OCI-LY7 (cell line): Measurements from ENCODE around the gene NFE2L3. TPM values are rescaled to one million over a fixed set of nuclear protein-coding genes. Genes with fewer than 3 reads are reported as not detected.

Source experiments
- BruUV-seq: library from RNA; stranded (reverse); fragments of 400-500 nt; replicated peaks from 2 replicates; lab custom pipeline; 2021; lab: Mats Ljungman, UMichigan
- CTCF ChIA-PET: fragments of 300-600 bp; sonication (Branson Sonifier 250); formaldehyde crosslinking; loops from one replicate; lab custom pipeline; 2022; ENCODE audit warnings: antibody characterized with exemption; ENCODE audit not compliant: unreplicated experiment; lab: Charles Lee
- POLR2A ChIA-PET: fragments of 300-600 bp; sonication (Branson Sonifier 250); formaldehyde crosslinking; loops from one replicate; lab custom pipeline; 2022; ENCODE audit warnings: antibody characterized with exemption; lab: Charles Lee
- DNase-seq: peaks from one replicate; pipeline ENCODE4 v3.0.0-alpha.2; 2015; ENCODE audit warnings: low spot score
- H2AFZ ChIP-seq: fragments of 200-600 bp; sonication (generic), shearing (Covaris generic); 2 replicates; pipeline ENCODE4 v1.6.1; 2014; ENCODE audit warnings: mild to moderate bottlenecking, antibody characterized with exemption, low read length, moderate library complexity
- H3K27ac ChIP-seq: fragments of 200-600 bp; sonication (generic); 2 replicates; pipeline ENCODE4 v1.5.1; 2014; ENCODE audit warnings: mixed run types, low read depth, mild to moderate bottlenecking, moderate library complexity, low read length, inconsistent platforms; ENCODE audit not compliant: poor library complexity, severe bottlenecking
- H3K36me3 ChIP-seq: fragments of 200-600 bp; sonication (generic); 2 replicates; pipeline ENCODE4 v1.6.1; 2014; ENCODE audit warnings: mild to moderate bottlenecking, antibody characterized with exemption, low read length, moderate library complexity, mixed read lengths; ENCODE audit not compliant: insufficient read depth
- H3K4me1 ChIP-seq: fragments of 200-600 bp; sonication (generic); 2 replicates; pipeline ENCODE4 v1.5.1; 2014; ENCODE audit warnings: mild to moderate bottlenecking, low read length; ENCODE audit not compliant: insufficient read depth, poor library complexity, severe bottlenecking
- H3K4me2 ChIP-seq: fragments of 200-600 bp; sonication (generic); 2 replicates; pipeline ENCODE4 v1.6.1; 2014; ENCODE audit warnings: mild to moderate bottlenecking, low read length
- H3K4me3 ChIP-seq: fragments of 200-600 bp; sonication (generic); 2 replicates; pipeline ENCODE4 v1.5.1; 2014; ENCODE audit warnings: mild to moderate bottlenecking, low read depth, low read length; ENCODE audit not compliant: poor library complexity, severe bottlenecking
- H3K79me2 ChIP-seq: fragments of 200-600 bp; sonication (generic); 2 replicates; pipeline ENCODE4 v1.6.1; 2016; ENCODE audit warnings: low read depth, mild to moderate bottlenecking, low read length, moderate library complexity, mixed read lengths; ENCODE audit not compliant: insufficient read depth
- H3K9me2 ChIP-seq: fragments of 200-600 bp; sonication (generic); 2 replicates; pipeline ENCODE4 v1.6.1; 2016; ENCODE audit warnings: mild to moderate bottlenecking, low read length, mixed read lengths; ENCODE audit not compliant: insufficient read depth
- H3K9me3 ChIP-seq: fragments of 200-600 bp; sonication (generic); 2 replicates; pipeline ENCODE4 v1.6.1; 2014; ENCODE audit warnings: mild to moderate bottlenecking, mixed run types, low read length, mixed read lengths
- H4K20me1 ChIP-seq: fragments of 200-600 bp; sonication (generic); 2 replicates; pipeline ENCODE4 v1.6.1; 2014; ENCODE audit warnings: mild to moderate bottlenecking, antibody characterized with exemption, low read length, moderate library complexity, mixed read lengths; ENCODE audit not compliant: insufficient read depth
- CTCF ChIP-seq: fragments of 200-600 bp; sonication (generic); conservative IDR thresholded peaks from 2 replicates; pipeline ENCODE4 v1.5.1; 2014; ENCODE audit warnings: mild to moderate bottlenecking, antibody characterized with exemption, low read length, moderate library complexity, mixed read lengths
- EZH2phosphoT487 ChIP-seq: fragments of 200-600 bp; sonication (generic); IDR thresholded peaks from 2 replicates; pipeline ENCODE4 v1.6.1; 2018; ENCODE audit warnings: low read depth, borderline replicate concordance, mild to moderate bottlenecking, mixed run types, antibody characterized with exemption, low read length, moderate library complexity, mixed read lengths
- intact Hi-C: fragments of 100-400 bp; cut with micrococcal nuclease; formaldehyde crosslinking; loops from one replicate; pipeline ENCODE4 v1.10.0; 2022; ENCODE audit not compliant: unreplicated experiment
- total RNA-seq, 2 experiments: library from RNA; depleted of rRNA in 1 of 2; stranded (reverse); fragments of >200 nt in 1 of 2; shearing (Covaris generic) in 1 of 2; gene quantifications; 2 replicates each; pipeline ENCODE4 v1.2.3, GENCODE V29; 2014 to 2022

Gene NFE2L3
- total RNA-seq, 2 experiments from 2014 or later = 10.7 to 12.3 TPM

- intact Hi-C loops = no loop called here
- H3K27ac ChIP-seq = no peak overlapping the region
- H3K9me2 ChIP-seq = no peaks in the 10 kb centered on the region
- no TSS peak for BruUV-seq
- H3K4me1 ChIP-seq = peaks cover 59% of the 10 kb centered on the region
- TF ChIP-seq EZH2phosphoT487 = no peak
- TF ChIP-seq CTCF = no peak
- no peak for DNase-seq
- POLR2A ChIA-PET = interaction anchor here (0.7 to 4.2 kb wide), 9 partner anchors 9 to 291 kb away, joined by 3 to 17 read pairs (median 3); partner anchors contain the start of gene CBX3
- no peaks in the 10 kb centered on the region for H3K9me3 ChIP-seq
- H3K4me3 ChIP-seq = no peak overlapping the region
- H3K36me3 ChIP-seq = peaks cover 100% of the 10 kb centered on the region
- peaks cover 73% of the 10 kb centered on the region for H3K79me2 ChIP-seq
- H2AFZ ChIP-seq = no peak overlapping the region
- peaks cover 68% of the 10 kb centered on the region for H4K20me1 ChIP-seq
- CTCF ChIA-PET = no interaction called here
- H3K4me2 ChIP-seq = no peak overlapping the region
Observed at GRCh38 chr7:26191233-26191973, 39.4 kb downstream of the NFE2L3 start.

GRCh38 chr7:26191974-26192479, 40.0 kb downstream of the NFE2L3 start:
- no peak overlapping the region for H2AFZ ChIP-seq
- BruUV-seq = TSS peak; percentile 79
- ChIA-PET POLR2A (interaction anchor here (0.6 to 4.2 kb wide), 10 partner anchors 9 to 292 kb away, joined by 3 to 17 read pairs (median 4); partner anchors contain the start of gene CBX3), CTCF (interaction anchor here (1.4 kb wide), 1 partner anchor 9 kb away, joined by 3 read pairs; the partner anchor contains the start of gene CBX3)
- no peak overlapping the region for H3K4me3 ChIP-seq
- H3K27ac ChIP-seq = peak overlapping the region; percentile 14
- H3K79me2 ChIP-seq = peaks cover 79% of the 10 kb centered on the region
- peaks cover 100% of the 10 kb centered on the region for H3K36me3 ChIP-seq
- intact Hi-C loops = no loop called here
- no peak overlapping the region for H3K4me2 ChIP-seq
- peaks cover 66% of the 10 kb centered on the region for H3K4me1 ChIP-seq
- DNase-seq = no peak
- H4K20me1 ChIP-seq = peaks cover 74% of the 10 kb centered on the region
- H3K9me2 ChIP-seq = no peaks in the 10 kb centered on the region
- TF ChIP-seq CTCF (no peak), EZH2phosphoT487 (no peak)
- no peaks in the 10 kb centered on the region for H3K9me3 ChIP-seq
